ENCODE measurements around the gene NPIPB2.

Gene NPIPB2

DNA sequence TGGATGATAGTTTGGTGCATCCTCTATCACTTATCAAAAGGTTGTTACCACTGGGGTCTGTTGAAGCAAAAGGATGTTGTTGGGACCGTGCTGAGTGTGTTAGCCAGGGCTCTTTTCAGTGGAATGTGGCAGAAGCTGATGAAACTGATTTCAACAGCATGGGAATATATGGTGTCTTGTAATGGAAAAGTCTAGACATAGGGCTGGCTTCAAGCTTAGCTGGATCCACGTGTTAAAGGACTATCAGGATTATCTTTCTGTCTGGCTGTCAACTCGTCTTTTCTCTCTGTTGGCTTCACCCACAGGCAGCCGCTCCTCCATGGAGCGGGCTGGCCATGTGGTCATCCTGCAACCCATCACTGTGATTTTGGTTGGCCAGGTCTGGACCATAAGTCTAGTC, 43.4 kb upstream of the NPIPB2 start:
- Histone ChIP-seq H3K4me2 (ENCODE audit: low read length) (no peak overlapping the region), H3K79me2 (ENCODE audit: low read length) (peaks cover 18% of the 10 kb centered on the region)
- TF ChIP-seq EZH2phosphoT487 (IDR thresholded peaks at IDR 0.05; ENCODE audit: low read depth): no peak
- TF ChIP-seq CTCF (IDR thresholded peaks at IDR 0.05; ENCODE audit: low read depth, low read length): no peak

DNA sequence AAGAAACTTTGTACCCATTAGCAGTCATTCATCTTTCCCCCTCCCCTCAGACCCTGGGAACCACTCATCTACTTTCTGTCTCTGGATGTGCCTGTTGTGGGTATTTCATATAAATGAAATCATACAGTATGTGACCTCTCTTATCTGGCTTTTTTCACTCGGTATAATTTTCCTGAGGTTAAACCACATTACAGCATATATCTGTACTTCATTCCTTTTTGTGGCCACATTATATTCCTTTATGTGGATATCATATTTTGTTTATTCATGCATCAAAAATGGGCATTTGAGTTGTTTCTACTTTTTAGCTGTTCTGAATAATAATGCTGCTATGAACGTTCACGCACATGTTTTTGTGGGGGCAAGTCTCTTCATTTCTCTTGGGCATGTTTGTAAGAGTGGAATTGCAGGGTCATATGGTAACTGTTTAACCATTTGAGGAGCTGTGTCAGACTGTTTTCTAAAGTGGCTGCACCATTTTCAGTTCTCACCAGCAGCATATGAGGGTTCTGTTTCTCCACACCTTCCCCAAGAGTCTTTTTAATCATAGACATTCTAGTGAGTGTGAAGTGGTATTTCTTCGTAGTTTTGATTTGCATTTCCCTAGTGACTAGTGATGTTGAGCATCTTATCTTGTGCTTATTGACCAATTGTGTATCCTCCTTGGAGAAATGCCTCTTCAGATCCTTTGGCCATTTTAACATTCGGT, 38.4 kb upstream of the NPIPB2 start:
- Histone ChIP-seq H3K36me3 (replicated peaks; ENCODE audit: low read depth, low read length) (no peaks in the 10 kb centered on the region), H3K4me3 (ENCODE audit: low read length) (no peak overlapping the region), H2AFZ (ENCODE audit: low read depth, low read length) (no peak overlapping the region), H3K4me1 (ENCODE audit: low read length) (peaks cover 43% of the 10 kb centered on the region), H3K4me2 (ENCODE audit: low read length) (peak overlapping the region; percentile 36), H3K79me2 (ENCODE audit: low read length) (peaks cover 49% of the 10 kb centered on the region), H4K20me1 (ENCODE audit: insufficient read depth, low read length) (no peaks in the 10 kb centered on the region), H3K9me3 (ENCODE audit: insufficient read depth, low read length) (no peaks in the 10 kb centered on the region), H3K9ac (ENCODE audit: low read length) (no peak overlapping the region), H3K27ac (ENCODE audit: low read length) (peak overlapping the region; percentile 18; the same call in 1 of the 2 replicates), H3K27me3 (ENCODE audit: low read depth, low read length) (no peaks in the 10 kb centered on the region)
- no peak for TF ChIP-seq EZH2phosphoT487 (IDR thresholded peaks at IDR 0.05; ENCODE audit: low read depth)
- no peak for TF ChIP-seq CTCF (IDR thresholded peaks at IDR 0.05; ENCODE audit: low read depth, low read length)

More for the DNA sequence above, 43.4 kb upstream of the NPIPB2 start:
- Histone ChIP-seq H3K9ac (ENCODE audit: low read length) (no peak overlapping the region), H4K20me1 (ENCODE audit: insufficient read depth, low read length) (no peaks in the 10 kb centered on the region), H3K36me3 (replicated peaks; ENCODE audit: low read depth, low read length) (no peaks in the 10 kb centered on the region), H3K27me3 (ENCODE audit: low read depth, low read length) (no peaks in the 10 kb centered on the region), H2AFZ (ENCODE audit: low read depth, low read length) (no peak overlapping the region), H3K27ac (ENCODE audit: low read length) (no peak overlapping the region), H3K4me3 (ENCODE audit: low read length) (no peak overlapping the region), H3K9me3 (ENCODE audit: insufficient read depth, low read length) (no peaks in the 10 kb centered on the region), H3K4me1 (ENCODE audit: low read length) (peaks cover 33% of the 10 kb centered on the region)

DNA sequence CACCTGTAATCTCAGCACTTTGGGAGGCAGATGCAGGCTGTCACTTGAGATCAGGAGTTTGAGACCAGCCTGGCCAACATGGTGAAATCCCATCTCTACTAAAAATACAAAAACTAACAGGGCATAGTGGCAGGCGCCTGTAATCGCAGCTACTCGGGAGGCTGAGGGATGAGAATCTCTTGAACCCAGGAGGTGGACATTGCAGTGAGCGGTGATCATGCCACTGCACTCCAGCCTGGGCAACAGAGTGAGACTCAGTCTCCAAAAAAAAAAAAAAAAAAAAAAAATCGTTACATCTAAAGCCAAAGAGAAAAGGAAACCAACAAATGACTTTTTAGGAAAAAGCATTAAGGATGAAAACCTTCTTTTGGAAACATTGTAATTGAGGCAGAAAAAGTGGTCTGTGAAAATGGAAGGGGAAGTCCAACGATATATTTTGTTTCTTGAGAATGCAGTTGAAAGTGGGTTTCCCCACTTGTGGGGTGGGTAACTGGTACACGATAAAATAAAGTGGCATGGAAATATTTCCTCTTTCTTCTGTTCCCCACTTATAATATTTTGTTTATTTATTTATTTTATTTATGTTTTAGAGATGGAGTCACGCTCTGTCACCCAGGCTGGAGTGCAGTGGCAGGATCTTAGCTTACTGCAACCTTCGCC, 37.3 kb upstream of the NPIPB2 start:
- no peak overlapping the region for H3K9ac ChIP-seq (ENCODE audit: low read length)

More for the DNA sequence above, 37.3 kb upstream of the NPIPB2 start:
- no peaks in the 10 kb centered on the region for H3K27me3 ChIP-seq (ENCODE audit: low read depth, low read length)
- H3K79me2 ChIP-seq (ENCODE audit: low read length): peaks cover 49% of the 10 kb centered on the region
- no peaks in the 10 kb centered on the region for H3K9me3 ChIP-seq (ENCODE audit: insufficient read depth, low read length)
- peaks cover 43% of the 10 kb centered on the region for H3K4me1 ChIP-seq (ENCODE audit: low read length)
- TF ChIP-seq EZH2phosphoT487 (IDR thresholded peaks at IDR 0.05; ENCODE audit: low read depth): no peak
- no peak for TF ChIP-seq CTCF (IDR thresholded peaks at IDR 0.05; ENCODE audit: low read depth, low read length)
- peak overlapping the region; percentile 36 for H3K4me2 ChIP-seq (ENCODE audit: low read length)
- no peak overlapping the region; the same call in 1 of the 2 replicates for H3K4me3 ChIP-seq (ENCODE audit: low read length)
- no peak overlapping the region for H2AFZ ChIP-seq (ENCODE audit: low read depth, low read length)
- no peaks in the 10 kb centered on the region for H4K20me1 ChIP-seq (ENCODE audit: insufficient read depth, low read length)
- no peaks in the 10 kb centered on the region for H3K36me3 ChIP-seq (replicated peaks; ENCODE audit: low read depth, low read length)
- no peak overlapping the region for H3K27ac ChIP-seq (ENCODE audit: low read length)

Measured in OCI-LY3 (cell line).